DMS79 (cell line): ENCODE measurements around the gene PLEKHG3.
A peak's percentile ranks its signal among the peaks of the same experiment; 100 is the strongest.

Experiments used
- DNase-seq: peaks from one replicate; lab custom pipeline; 2025; lab: John Stamatoyannopoulos, UW

PLEKHG3 gene

GRCh38 chr14:64764641-64765520 lies 60.7 kb downstream of the PLEKHG3 start:
- peak; percentile 29 for DNase-seq

GRCh38 chr14:64765740-64766302 lies 61.6 kb downstream of the PLEKHG3 start:
- DNase-seq = no peak

- DNase-seq = no peak
These were observed 62.4 kb downstream of the PLEKHG3 start for GRCh38 chr14:64766430-64767151.

GRCh38 chr14:64767215-64767964 lies 63.2 kb downstream of the PLEKHG3 start:
- no peak for DNase-seq

- no peak for DNase-seq
These were observed 64.3 kb downstream of the PLEKHG3 start for GRCh38 chr14:64768401-64769095.

GRCh38 chr14:64769096-64770020 lies 65.1 kb downstream of the PLEKHG3 start:
- no peak for DNase-seq

DNA sequence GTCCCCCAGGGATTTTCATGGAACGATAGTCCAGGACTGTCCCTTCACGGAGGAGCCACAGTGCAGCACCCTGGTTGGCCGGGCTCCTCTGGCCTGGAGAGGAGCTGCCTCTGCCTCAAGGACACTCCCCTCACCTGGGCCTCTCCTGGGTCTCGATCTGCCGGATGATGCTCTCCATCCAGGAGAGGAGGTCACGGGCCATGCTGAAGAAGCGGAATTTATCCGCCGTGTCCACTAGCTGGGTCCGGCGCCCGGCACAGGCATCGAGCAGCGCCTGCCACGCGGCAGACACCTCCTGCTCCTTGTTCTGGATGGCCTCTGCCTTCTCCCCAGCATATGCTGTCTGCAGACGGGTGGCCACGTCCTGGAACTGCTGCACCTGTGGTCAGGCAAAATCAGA lies 66.5 kb downstream of the PLEKHG3 start:
- no peak for DNase-seq

DNA sequence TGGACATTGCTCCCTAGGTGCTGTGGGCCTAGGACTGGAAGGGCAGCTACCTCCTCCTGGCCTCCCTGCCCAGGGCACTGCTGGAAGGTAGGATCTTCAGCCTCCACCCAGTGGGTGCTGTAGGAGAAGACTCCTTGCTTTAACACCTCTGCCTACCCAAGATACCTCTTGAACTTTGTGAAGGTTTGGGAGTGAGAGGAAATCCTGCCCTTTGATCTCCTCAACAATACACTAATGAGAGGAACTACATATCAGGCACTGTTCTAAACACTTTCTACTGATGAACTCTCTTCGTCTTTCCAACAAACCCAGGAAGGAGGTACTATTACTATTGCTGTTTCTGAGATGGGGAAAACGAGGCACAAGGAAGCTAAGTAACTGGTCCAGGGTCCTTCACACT lies 66.9 kb downstream of the PLEKHG3 start:
- DNase-seq = no peak

DNA sequence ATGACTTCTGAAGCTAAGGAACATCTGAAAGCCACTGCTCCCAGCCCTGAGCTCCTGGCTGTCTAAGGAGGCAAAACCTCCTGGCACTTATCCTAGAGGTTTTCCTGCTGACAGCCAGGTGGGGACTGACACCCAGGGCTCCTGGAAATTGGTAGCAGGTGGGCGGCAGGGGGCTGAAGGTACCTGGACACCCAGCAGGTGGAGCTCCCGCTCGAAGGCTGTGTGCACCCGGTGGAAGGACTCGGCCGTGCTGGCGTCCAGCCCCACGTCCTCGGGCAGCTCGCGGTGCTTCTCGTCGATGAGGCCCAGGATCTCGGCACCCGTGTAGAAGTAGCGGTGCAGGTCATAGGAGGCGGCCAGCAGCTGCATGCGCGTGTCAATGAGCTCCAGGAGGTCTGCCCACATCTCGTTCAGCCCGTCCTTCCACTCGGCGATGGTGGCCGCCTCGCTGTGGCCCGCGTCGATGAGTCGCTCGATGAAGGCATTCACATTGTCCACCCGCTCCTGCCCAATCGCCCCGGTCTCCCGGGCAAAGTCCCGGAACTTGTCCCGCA lies 68.2 kb downstream of the PLEKHG3 start:
- no peak for DNase-seq

DNA sequence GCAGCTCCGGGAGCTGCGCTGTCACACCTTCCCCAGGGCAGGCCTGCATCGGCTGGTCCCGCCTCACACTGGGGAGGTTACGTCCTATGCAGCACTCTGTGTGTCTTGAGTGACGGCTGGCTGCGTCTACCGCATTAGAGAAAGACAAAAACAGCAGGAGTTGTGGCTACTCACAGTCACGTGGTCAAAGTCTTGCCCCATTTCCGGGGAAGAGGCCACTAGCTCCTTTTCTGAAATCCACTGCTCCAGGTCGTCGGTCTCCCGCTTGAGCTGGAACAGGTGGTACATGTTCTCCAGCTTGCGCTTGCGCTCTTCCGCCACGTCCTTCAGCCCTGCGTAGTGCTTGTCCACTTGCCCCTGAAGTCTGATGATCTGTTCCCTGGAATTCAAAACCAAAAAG lies 68.8 kb downstream of the PLEKHG3 start:
- no peak for DNase-seq

DNA sequence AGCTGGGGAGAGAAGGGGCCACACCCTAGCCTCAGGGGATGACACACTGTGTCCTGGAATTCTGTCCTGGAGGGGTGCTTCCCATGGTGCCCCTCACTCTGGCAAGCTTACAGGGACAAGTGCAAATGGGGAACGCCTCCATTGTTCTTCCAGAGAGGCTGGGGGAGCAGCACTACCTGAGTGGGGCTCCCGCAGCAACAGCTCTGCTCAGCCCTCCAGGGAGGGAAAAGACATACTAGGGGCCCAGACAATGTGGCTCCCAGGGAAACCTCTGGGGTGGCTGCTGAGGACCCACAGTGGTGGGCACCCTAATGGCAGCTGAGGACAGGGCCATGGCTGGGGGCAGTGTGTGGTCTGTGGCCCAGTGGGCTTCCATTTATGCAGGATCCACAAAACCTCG lies 69.4 kb downstream of the PLEKHG3 start:
- DNase-seq = no peak

- DNase-seq = no peak
These were observed 70.0 kb downstream of the PLEKHG3 start for GRCh38 chr14:64774272-64774671.

DNA sequence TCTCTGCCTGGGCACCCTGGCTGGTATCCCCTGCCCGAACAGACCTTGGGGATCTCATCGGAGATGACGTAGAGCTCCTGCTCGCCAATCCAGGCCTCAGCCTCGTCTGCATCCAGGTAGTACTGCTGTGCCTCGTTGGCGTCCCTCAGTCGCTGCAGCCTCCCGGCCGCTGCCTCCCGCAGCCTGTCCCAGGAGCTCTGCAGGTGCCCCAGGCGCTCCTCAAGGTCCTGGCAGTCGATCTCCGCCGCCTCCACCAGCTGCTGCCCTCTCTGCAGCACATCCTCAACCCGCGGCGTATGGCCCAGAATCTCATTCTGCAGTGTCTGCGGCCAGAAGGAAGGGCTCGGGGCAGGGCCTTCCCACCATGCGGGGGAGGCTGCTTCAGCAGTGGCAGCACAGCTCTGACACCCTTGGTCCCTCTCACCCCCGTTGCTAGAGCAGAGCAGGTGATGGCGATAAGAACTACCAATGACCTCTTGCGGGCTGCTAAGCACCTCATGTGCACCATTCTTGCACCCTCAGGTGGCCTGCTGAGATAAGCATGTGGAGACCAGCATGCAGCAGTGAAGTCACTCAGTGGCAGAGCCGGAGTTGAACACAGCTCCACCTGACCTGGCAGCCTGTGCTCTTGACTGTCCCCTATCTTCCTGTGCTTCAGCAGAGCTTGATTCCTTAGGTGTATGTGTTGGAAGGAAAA lies 71.0 kb downstream of the PLEKHG3 start:
- no peak for DNase-seq

DNA sequence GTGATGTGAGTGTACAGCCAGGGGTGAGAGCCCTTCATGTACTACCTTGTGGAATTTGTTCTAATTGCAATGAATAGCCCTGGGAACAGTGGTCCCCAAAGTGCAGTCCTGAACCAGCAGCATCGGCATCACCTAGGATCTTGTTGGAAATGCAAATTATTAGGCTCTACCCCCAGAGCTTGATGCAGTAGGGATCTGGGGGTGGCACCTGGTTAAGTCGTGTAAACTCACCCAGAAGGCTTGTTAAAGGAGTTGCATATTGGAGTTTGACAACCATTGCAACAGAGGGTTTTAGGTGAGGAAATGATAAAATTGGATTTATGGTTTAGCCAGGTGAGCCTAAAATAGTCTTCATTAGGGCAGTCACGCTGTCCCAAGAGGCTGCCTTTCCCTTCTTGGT lies 73.2 kb downstream of the PLEKHG3 start:
- DNase-seq = no peak

DNA sequence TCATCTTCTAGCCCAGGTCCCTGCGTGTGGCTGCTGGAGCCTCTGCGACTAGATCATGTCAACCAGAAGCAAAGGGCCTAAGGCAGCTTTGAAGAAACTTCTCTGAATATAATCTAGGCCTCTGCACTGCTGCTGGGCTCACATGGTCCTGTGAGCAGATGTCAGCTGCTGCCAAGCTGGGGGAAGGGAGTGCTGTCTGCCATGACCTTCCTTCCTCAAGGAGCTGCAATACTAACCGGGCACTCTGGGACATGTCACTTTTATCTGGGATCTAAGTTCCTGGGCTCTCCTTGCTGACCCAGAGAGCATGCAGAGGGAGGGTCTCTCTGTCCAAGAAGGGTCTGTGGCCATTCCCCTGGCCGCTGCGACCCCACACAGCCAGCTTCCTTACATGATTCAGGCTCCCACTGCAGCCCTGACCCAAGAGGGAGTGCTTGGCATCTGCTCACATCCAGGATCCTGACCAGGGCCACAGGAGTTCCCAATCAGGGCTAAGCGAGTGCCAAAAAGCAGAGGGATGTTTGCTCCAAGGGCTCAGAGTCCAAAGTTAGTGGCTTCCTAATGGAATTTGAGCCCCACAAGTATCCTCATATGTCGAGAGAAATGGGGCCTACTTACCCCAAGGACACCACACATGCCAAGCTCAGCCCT lies 74.0 kb downstream of the PLEKHG3 start:
- DNase-seq = no peak

GRCh38 chr14:64779472-64779871 lies 75.2 kb downstream of the PLEKHG3 start:
- DNase-seq = no peak

GRCh38 chr14:64782196-64782595 lies 78.0 kb downstream of the PLEKHG3 start:
- DNase-seq = no peak

DNA sequence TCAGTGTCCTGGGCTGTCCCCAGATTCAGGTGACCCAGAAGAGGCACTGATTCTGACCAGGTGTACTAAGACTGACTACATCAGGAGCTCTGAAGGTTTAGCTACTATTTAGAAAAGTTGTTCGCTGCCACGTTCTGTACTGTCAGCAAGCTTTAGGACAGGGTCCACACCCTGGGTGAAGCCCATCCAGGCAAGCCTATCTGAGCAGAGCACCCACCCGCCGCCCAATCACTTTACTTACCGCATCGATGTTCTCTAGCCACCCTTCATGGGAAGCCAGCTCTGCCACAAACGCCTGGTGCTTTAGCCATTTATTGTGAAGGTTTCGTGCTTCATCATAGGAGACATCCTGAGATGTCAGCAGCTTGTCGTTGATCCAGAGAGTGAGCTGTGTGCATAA lies 79.8 kb downstream of the PLEKHG3 start:
- no peak for DNase-seq
